ENCODE results near the gene TBC1D22A.

- TF ChIP-seq CTCF (IDR thresholded peaks at IDR 0.05), result no peak
- no peak for TF ChIP-seq POLR2AphosphoS5 (IDR thresholded peaks at IDR 0.05)
- no peak for TF ChIP-seq POLR2A (IDR thresholded peaks at IDR 0.05)
Measured at GRCh38 chr22:47051441-47052071, 289.1 kb downstream of the TBC1D22A start.
